ENCODE measurements around the gene CWC15. TPM values are rescaled to one million over a fixed set of nuclear protein-coding genes. Genes with fewer than 3 reads are reported as not detected.

Gene CWC15
- total RNA-seq, 5 donors from 2014 or later (not counting 1 experiment from before 2014, with no cell fraction given) = 56.4 to 91.0 (median 64.1) TPM

DNA sequence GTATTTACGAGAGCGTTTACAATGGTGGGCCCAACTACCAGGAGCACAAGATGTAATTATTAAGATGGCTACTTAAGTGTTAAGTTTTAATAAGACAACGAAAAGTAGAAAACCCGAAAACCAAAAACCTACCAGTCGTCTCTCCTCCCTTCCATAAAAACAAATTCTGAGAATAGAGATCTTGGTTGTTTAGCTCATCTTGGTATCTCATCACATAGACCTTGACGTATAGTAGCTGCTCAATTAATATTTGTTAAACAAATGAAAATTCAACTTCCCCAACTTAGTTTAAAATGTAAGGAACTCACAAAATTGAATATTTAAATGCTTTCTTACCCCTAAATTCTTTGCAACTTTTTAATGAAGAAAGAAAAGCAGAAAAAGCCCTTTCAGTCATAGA is 822 bp upstream of the CWC15 start:
- H3K36me3 Mint-ChIP-seq = peaks cover 19% of the 10 kb centered on the region
- H3K27ac ChIP-seq (ENCODE audit: low read length) = no peak overlapping the region
- no peaks in the 10 kb centered on the region for H3K27me3 ChIP-seq (replicated peaks in 1 of 2; ENCODE audit: control insufficient read depth in 2 of 2, extremely low read depth in 1 of 2, insufficient read depth in 2 of 2, low read length in 1 of 2)
- H3K4me3 ChIP-seq (ENCODE audit: control insufficient read depth in 1 of 2, extremely low read depth in 1 of 2, low read length in 1 of 2) = peak overlapping the region; percentile 88 to 95
- ChIA-PET POLR2A (interaction anchor here (1.1 to 1.5 kb wide), 2 partner anchors 93 kb away, joined by 3 to 4 read pairs; partner anchors contain the start of gene SRSF8 (in 1 of the 2)), CTCF (interaction anchor here in 1 of 2 donors (0.9 to 1.8 kb wide), 3 partner anchors 93 to 1490 kb away, joined by 3 to 14 read pairs (median 3); partner anchors contain the start of gene SRSF8)
- no peak for ATAC-seq (replicated peaks in 1 of 4)
- no CpG with 5 or more reads among the region's 6 CpGs for WGBS (ENCODE audit: insufficient coverage)
- H3K9me3 ChIP-seq = no peaks in the 10 kb centered on the region
- peaks cover 3 to 8% of the 10 kb centered on the region in 2 experiments for H3K4me1 ChIP-seq (ENCODE audit: control insufficient read depth in 1 of 2, extremely low read depth in 1 of 2, insufficient read depth in 2 of 2, low read length in 2 of 2)
- no peaks in the 10 kb centered on the region for H3K27me3 Mint-ChIP-seq
- peaks cover 24 to 34% (median 32%) of the 10 kb centered on the region in 3 donors for H3K4me1 Mint-ChIP-seq
- H3K9me3 Mint-ChIP-seq = no peaks in the 10 kb centered on the region
- peak overlapping the region; percentile 94 to 99 (median 97) for H3K4me3 Mint-ChIP-seq
- H3K36me3 ChIP-seq (ENCODE audit: control insufficient read depth in 2 of 2, extremely low read depth in 1 of 2, insufficient read depth in 1 of 2, low read length in 1 of 2) = peaks cover 5 to 25% of the 10 kb centered on the region in 2 donors
- peak overlapping the region; percentile 93 to 96 for H3K27ac Mint-ChIP-seq
- DNase-seq = peak in 1 of 35 experiments; percentile 9

GRCh38 chr11:94972700-94973098 is 657 bp downstream of the CWC15 start:
- Mint-ChIP-seq H3K36me3 (peaks cover 34% of the 10 kb centered on the region), H3K4me1 (peaks cover 36 to 43% (median 40%) of the 10 kb centered on the region in 3 donors), H3K9me3 (no peaks in the 10 kb centered on the region), H3K4me3 (peak overlapping the region; percentile 94 to 99 (median 97)), H3K27me3 (no peaks in the 10 kb centered on the region), H3K27ac (peak overlapping the region; percentile 48 to 58)
- Histone ChIP-seq H3K27ac (ENCODE audit: low read length) (no peak overlapping the region), H3K4me3 (ENCODE audit: control insufficient read depth in 1 of 2, extremely low read depth in 1 of 2, low read length in 1 of 2) (peak overlapping the region; percentile 88 to 95), H3K36me3 (ENCODE audit: control insufficient read depth in 2 of 2, extremely low read depth in 1 of 2, insufficient read depth in 1 of 2, low read length in 1 of 2) (peaks cover 5 to 40% of the 10 kb centered on the region in 2 donors), H3K4me1 (ENCODE audit: control insufficient read depth in 1 of 2, extremely low read depth in 1 of 2, insufficient read depth in 2 of 2, low read length in 2 of 2) (peaks cover 3 to 8% of the 10 kb centered on the region in 2 experiments), H3K9me3 (no peaks in the 10 kb centered on the region), H3K27me3 (replicated peaks in 1 of 2; ENCODE audit: control insufficient read depth in 2 of 2, extremely low read depth in 1 of 2, insufficient read depth in 2 of 2, low read length in 1 of 2) (no peaks in the 10 kb centered on the region)
- CTCF ChIA-PET = interaction anchor here (0.7 to 1.8 kb wide), 9 partner anchors 11 to 1491 kb away, joined by 3 to 14 read pairs (median 3); partner anchors contain the start of genes ENDOD1 (in 1 of the 2), MAML2 (in 1 of the 2), SESN3 (in 1 of the 2) and SRSF8 (in 1 of the 2)
- DNase-seq (no peak), ATAC-seq (replicated peaks in 1 of 4) (no peak)
- POLR2A ChIA-PET = interaction anchor here (0.6 to 1.0 kb wide), 5 partner anchors 10 to 1777 kb away, joined by 3 to 4 read pairs (median 3); no protein-coding TSS in a partner anchor
- WGBS (ENCODE audit: insufficient coverage) = no CpG with 5 or more reads among the region's 5 CpGs

- H3K36me3 Mint-ChIP-seq = peaks cover 63% of the 10 kb centered on the region
- H3K27me3 ChIP-seq (replicated peaks in 1 of 2; ENCODE audit: control insufficient read depth in 2 of 2, extremely low read depth in 1 of 2, insufficient read depth in 2 of 2, low read length in 1 of 2) = no peaks in the 10 kb centered on the region
- H3K4me1 Mint-ChIP-seq = peaks cover 38 to 45% (median 41%) of the 10 kb centered on the region in 3 donors
- no peaks in the 10 kb centered on the region for H3K9me3 Mint-ChIP-seq
- H3K4me1 ChIP-seq (ENCODE audit: control insufficient read depth in 1 of 2, extremely low read depth in 1 of 2, insufficient read depth in 2 of 2, low read length in 2 of 2) = peaks cover 0 to 8% of the 10 kb centered on the region in 2 experiments
- ChIA-PET CTCF (interaction anchor here (0.6 to 1.4 kb wide), 10 partner anchors 8 to 463 kb away, joined by 3 to 6 read pairs (median 3); no protein-coding TSS in a partner anchor), POLR2A (interaction anchor here in 1 of 2 donors (0.6 kb wide), 1 partner anchor 1262 kb away, joined by 3 read pairs; no protein-coding TSS in a partner anchor)
- no CpG with 5 or more reads among the region's 1 CpG for WGBS (ENCODE audit: insufficient coverage)
- DNase-seq (peak in 1 of 35 experiments; percentile 5), ATAC-seq (replicated peaks in 1 of 4) (no peak)
- H3K27ac ChIP-seq (ENCODE audit: low read length) = no peak overlapping the region
- H3K27ac Mint-ChIP-seq = no peak overlapping the region
- H3K36me3 ChIP-seq (ENCODE audit: control insufficient read depth in 2 of 2, extremely low read depth in 1 of 2, insufficient read depth in 1 of 2, low read length in 1 of 2) = peaks cover 9 to 80% of the 10 kb centered on the region in 2 donors
- H3K9me3 ChIP-seq = no peaks in the 10 kb centered on the region
- H3K4me3 ChIP-seq (ENCODE audit: control insufficient read depth in 1 of 2, extremely low read depth in 1 of 2, low read length in 1 of 2) = no peak overlapping the region
- no peaks in the 10 kb centered on the region for H3K27me3 Mint-ChIP-seq
- no peak overlapping the region for H3K4me3 Mint-ChIP-seq
Observed at GRCh38 chr11:94968334-94968958, 4.9 kb downstream of the CWC15 start.

DNA sequence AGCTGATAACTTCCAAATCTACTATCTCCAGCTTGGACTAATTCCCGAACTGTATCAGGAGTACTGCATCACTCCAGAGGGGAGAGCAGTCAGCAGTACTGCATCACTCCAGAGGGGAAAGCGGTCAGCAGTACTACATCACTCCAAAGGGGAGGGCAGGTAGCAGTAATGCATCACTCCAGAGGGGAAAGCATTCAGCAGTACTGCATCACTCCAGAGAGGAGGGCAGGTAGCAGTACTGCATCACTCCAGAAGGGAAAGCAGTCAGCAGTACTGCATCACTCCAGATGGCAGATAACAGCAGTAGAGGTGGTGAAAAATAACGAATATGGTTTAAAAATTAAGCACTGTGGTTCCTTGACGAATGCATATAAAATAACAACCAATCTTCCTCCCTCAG is 8.4 kb downstream of the CWC15 start:
- H3K9me3 ChIP-seq = no peaks in the 10 kb centered on the region
- H3K4me1 Mint-ChIP-seq = peaks cover 15 to 28% (median 25%) of the 10 kb centered on the region in 3 donors
- 100% methylated on average over 1 of the region's 4 CpGs for whole genome bisulfite sequencing (ENCODE audit: insufficient coverage)
- H3K27me3 ChIP-seq (replicated peaks in 1 of 2; ENCODE audit: control insufficient read depth in 2 of 2, extremely low read depth in 1 of 2, insufficient read depth in 2 of 2, low read length in 1 of 2) = no peaks in the 10 kb centered on the region
- no peak overlapping the region for H3K27ac Mint-ChIP-seq
- ATAC-seq (replicated peaks in 1 of 4) (no peak), DNase-seq (no peak)
- ChIA-PET CTCF (interaction anchor here in 1 of 2 donors (0.5 kb wide), 1 partner anchor 425 kb away, joined by 3 read pairs; no protein-coding TSS in a partner anchor), POLR2A (no interaction called here)
- no peak overlapping the region for H3K27ac ChIP-seq (ENCODE audit: low read length)
- H3K27me3 Mint-ChIP-seq = no peaks in the 10 kb centered on the region
- H3K36me3 ChIP-seq (ENCODE audit: control insufficient read depth in 2 of 2, extremely low read depth in 1 of 2, insufficient read depth in 1 of 2, low read length in 1 of 2) = peaks cover 6 to 93% of the 10 kb centered on the region in 2 donors
- H3K4me3 Mint-ChIP-seq = no peak overlapping the region
- H3K4me1 ChIP-seq (ENCODE audit: control insufficient read depth in 1 of 2, extremely low read depth in 1 of 2, insufficient read depth in 2 of 2, low read length in 2 of 2) = no peaks in the 10 kb centered on the region
- H3K4me3 ChIP-seq (ENCODE audit: control insufficient read depth in 1 of 2, extremely low read depth in 1 of 2, low read length in 1 of 2) = no peak overlapping the region
- peaks cover 73% of the 10 kb centered on the region for H3K36me3 Mint-ChIP-seq
- H3K9me3 Mint-ChIP-seq = no peaks in the 10 kb centered on the region

DNA sequence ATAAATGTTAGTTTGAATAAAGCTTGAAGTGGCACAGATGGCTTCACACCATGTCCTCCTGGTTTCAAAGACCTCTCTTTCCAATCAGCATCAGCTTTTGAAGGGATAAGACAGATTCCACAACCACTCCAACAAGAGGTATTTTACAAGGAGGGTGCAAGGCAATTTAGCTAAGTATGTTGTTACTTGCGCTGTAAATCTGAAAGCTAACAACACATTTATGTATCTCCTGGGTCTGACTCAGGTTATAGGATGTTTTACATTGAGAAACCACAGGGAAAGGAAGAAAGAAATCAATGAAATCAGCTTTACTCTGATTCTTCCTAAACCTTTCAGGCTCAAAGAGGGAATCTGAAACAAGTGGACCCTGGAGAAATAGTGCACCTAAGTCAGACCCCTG is 12.1 kb downstream of the CWC15 start:
- DNase-seq (no peak), ATAC-seq (replicated peaks in 1 of 4) (no peak)
- no peaks in the 10 kb centered on the region for H3K9me3 Mint-ChIP-seq
- peaks cover 3 to 11% (median 11%) of the 10 kb centered on the region in 3 donors for H3K4me1 Mint-ChIP-seq
- Histone ChIP-seq H3K27me3 (replicated peaks in 1 of 2; ENCODE audit: control insufficient read depth in 2 of 2, extremely low read depth in 1 of 2, insufficient read depth in 2 of 2, low read length in 1 of 2) (no peaks in the 10 kb centered on the region), H3K27ac (ENCODE audit: low read length) (no peak overlapping the region), H3K4me3 (ENCODE audit: control insufficient read depth in 1 of 2, extremely low read depth in 1 of 2, low read length in 1 of 2) (no peak overlapping the region), H3K9me3 (no peaks in the 10 kb centered on the region), H3K36me3 (ENCODE audit: control insufficient read depth in 2 of 2, extremely low read depth in 1 of 2, insufficient read depth in 1 of 2, low read length in 1 of 2) (peaks cover 4 to 65% of the 10 kb centered on the region in 2 donors), H3K4me1 (ENCODE audit: control insufficient read depth in 1 of 2, extremely low read depth in 1 of 2, insufficient read depth in 2 of 2, low read length in 2 of 2) (no peaks in the 10 kb centered on the region)
- POLR2A ChIA-PET = no interaction called here
- no peak overlapping the region for H3K27ac Mint-ChIP-seq
- no CpG with 5 or more reads among the region's 1 CpG for WGBS (ENCODE audit: insufficient coverage)
- no peaks in the 10 kb centered on the region for H3K27me3 Mint-ChIP-seq
- peaks cover 56% of the 10 kb centered on the region for H3K36me3 Mint-ChIP-seq
- H3K4me3 Mint-ChIP-seq = no peak overlapping the region
- CTCF ChIA-PET = no interaction called here

DNA sequence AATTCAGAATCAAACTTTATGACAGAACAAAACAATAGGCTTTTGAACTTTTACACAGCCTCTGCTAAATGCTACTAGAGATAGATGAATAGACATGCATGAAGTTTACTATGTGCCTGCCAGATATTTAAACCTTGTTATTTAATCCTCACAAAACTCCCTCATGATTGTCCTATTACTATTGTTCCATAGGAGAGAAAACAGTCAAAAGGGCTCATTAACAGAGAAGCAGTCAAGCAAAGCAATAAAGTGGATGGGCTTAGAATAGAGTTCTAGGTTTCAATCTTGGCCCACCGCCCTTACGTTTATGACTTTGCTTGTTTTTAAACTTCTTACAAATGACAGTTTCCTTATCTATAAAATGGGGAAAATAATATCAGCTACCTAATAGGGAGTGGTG is 12.9 kb downstream of the CWC15 start:
- ATAC-seq (replicated peaks in 1 of 4) (no peak), DNase-seq (no peak)
- H3K27me3 Mint-ChIP-seq = no peaks in the 10 kb centered on the region
- Histone ChIP-seq H3K9me3 (no peaks in the 10 kb centered on the region), H3K4me3 (ENCODE audit: control insufficient read depth in 1 of 2, extremely low read depth in 1 of 2, low read length in 1 of 2) (no peak overlapping the region), H3K27ac (ENCODE audit: low read length) (no peak overlapping the region), H3K4me1 (ENCODE audit: control insufficient read depth in 1 of 2, extremely low read depth in 1 of 2, insufficient read depth in 2 of 2, low read length in 2 of 2) (no peaks in the 10 kb centered on the region), H3K36me3 (ENCODE audit: control insufficient read depth in 2 of 2, extremely low read depth in 1 of 2, insufficient read depth in 1 of 2, low read length in 1 of 2) (peaks cover under 1 to 57% of the 10 kb centered on the region in 2 donors), H3K27me3 (replicated peaks in 1 of 2; ENCODE audit: control insufficient read depth in 2 of 2, extremely low read depth in 1 of 2, insufficient read depth in 2 of 2, low read length in 1 of 2) (no peaks in the 10 kb centered on the region)
- peaks cover 51% of the 10 kb centered on the region for H3K36me3 Mint-ChIP-seq
- H3K27ac Mint-ChIP-seq = no peak overlapping the region
- POLR2A ChIA-PET = interaction anchor here in 1 of 2 donors (0.8 kb wide), 1 partner anchor 10 kb away, joined by 3 read pairs; no protein-coding TSS in a partner anchor
- WGBS (ENCODE audit: insufficient coverage) = no CpG with 5 or more reads among the region's 2 CpGs
- H3K4me3 Mint-ChIP-seq = no peak overlapping the region
- CTCF ChIA-PET = no interaction called here
- H3K4me1 Mint-ChIP-seq = peaks cover under 1 to 8% (median 6%) of the 10 kb centered on the region in 3 donors
- H3K9me3 Mint-ChIP-seq = no peaks in the 10 kb centered on the region
